Measurements from ENCODE around the gene SERPINA12. TPM values are rescaled to one million over a fixed set of nuclear protein-coding genes. Genes with fewer than 3 reads are reported as not detected.

The SERPINA12 gene
- total RNA-seq, 1 donor from 2014 or later, result not detected

- DNase-seq (ENCODE audit: low read depth in 2 of 2), result no peak
These were observed 69.7 kb downstream of the SERPINA12 start for GRCh38 chr14:94439453-94440057.

Other genes with a start within 250 kb of the SERPINA12 start
- gene SERPINA10, start 216.2 kb downstream of the SERPINA12 start, total RNA-seq, result not detected in 2 replicates
- gene SERPINA6, start 186.1 kb downstream of the SERPINA12 start, total RNA-seq, result not detected in 2 replicates
- not detected in 2 replicates for gene SERPINA2, start 142.8 kb downstream of the SERPINA12 start, total RNA-seq
- gene SERPINA1, start 120.9 kb downstream of the SERPINA12 start, total RNA-seq, result not detected in 2 replicates
- not detected in 2 replicates for gene SERPINA11, start 56.7 kb downstream of the SERPINA12 start, total RNA-seq
- not detected in 2 replicates for gene SERPINA9, start 33.3 kb downstream of the SERPINA12 start, total RNA-seq
- gene SERPINA4, start 52.0 kb upstream of the SERPINA12 start, total RNA-seq, result not detected in 2 replicates
- under 0.01 and 0.22 TPM in 2 replicates for gene SERPINA5, start 72.0 kb upstream of the SERPINA12 start, total RNA-seq
- gene SERPINA3, start 102.9 kb upstream of the SERPINA12 start, total RNA-seq, result under 0.01 TPM in 1 of 2 replicates, not detected in the other

Data from lung microvascular endothelial cell (primary cell).